ENCODE results near the gene ITPRID2. TPM values are rescaled to one million over a fixed set of nuclear protein-coding genes. Genes with fewer than 3 reads are reported as not detected.

Gene ITPRID2
- total and polyA plus RNA-seq, 12 donors: 25.5 to 103 (median 79.8) TPM

- intact Hi-C loops (cut with DNase I): loop anchor here in 1 of 2 donors (10.0 kb wide), 1 partner anchor 162 kb away; no protein-coding TSS in a partner anchor
These were observed 15.5 kb downstream of the ITPRID2 start for GRCh38 chr2:181907057-181907456.

GRCh38 chr2:181907635-181908034, 16.1 kb downstream of the ITPRID2 start:
- H3K4me3 ChIP-seq: no peak overlapping the region
- H3K27me3 ChIP-seq: no peaks in the 10 kb centered on the region
- DNase-seq: no peak
- WGBS, 4 donors: 95 to 100% (median 96%) methylated on average over 1 of the region's 1 CpG
- peaks cover 0 to 32% of the 10 kb centered on the region in 2 donors for H3K36me3 ChIP-seq (replicated peaks in 1 of 2)
- no peaks in the 10 kb centered on the region for H3K9me3 ChIP-seq (replicated peaks in 1 of 3)
- H3K27ac ChIP-seq: no peak overlapping the region
- TF ChIP-seq POLR2A (IDR thresholded peaks at IDR 0.05) (no peak), CTCF (IDR thresholded peaks at IDR 0.05) (no peak)
- intact Hi-C loops (cut with DNase I): loop anchor here in 1 of 2 donors (10.0 kb wide), 1 partner anchor 163 kb away; no protein-coding TSS in a partner anchor
- peaks cover 0 to 20% of the 10 kb centered on the region in 2 donors for H3K4me1 ChIP-seq (replicated peaks in 1 of 2)

More at GRCh38 chr2:181907057-181907456, 15.5 kb downstream of the ITPRID2 start:
- TF ChIP-seq CTCF (IDR thresholded peaks at IDR 0.05) (no peak), POLR2A (IDR thresholded peaks at IDR 0.05) (no peak)
- H3K4me1 ChIP-seq (replicated peaks in 1 of 2): peaks cover 0 to 20% of the 10 kb centered on the region in 2 donors
- no peak overlapping the region for H3K4me3 ChIP-seq
- no peak overlapping the region for H3K27ac ChIP-seq
- no peaks in the 10 kb centered on the region for H3K9me3 ChIP-seq (replicated peaks in 1 of 3)
- no peaks in the 10 kb centered on the region for H3K27me3 ChIP-seq
- peaks cover 0 to 32% of the 10 kb centered on the region in 2 donors for H3K36me3 ChIP-seq (replicated peaks in 1 of 2)
- DNase-seq: no peak

- H3K27ac ChIP-seq: no peak overlapping the region
- whole genome bisulfite sequencing, 4 donors: 69 to 76% (median 74%) methylated on average over 2 of the region's 2 CpGs
- no peaks in the 10 kb centered on the region for H3K27me3 ChIP-seq
- no peak overlapping the region for H3K4me3 ChIP-seq
- no peak for TF ChIP-seq POLR2A (IDR thresholded peaks at IDR 0.05)
- TF ChIP-seq CTCF (IDR thresholded peaks at IDR 0.05): no peak
- DNase-seq: no peak
- intact Hi-C loops (cut with DNase I): no loop called here
- peaks cover 0 to 38% of the 10 kb centered on the region in 2 donors for H3K36me3 ChIP-seq (replicated peaks in 1 of 2)
- H3K4me1 ChIP-seq (replicated peaks in 1 of 2): peaks cover 0 to 13% of the 10 kb centered on the region in 2 donors
- H3K9me3 ChIP-seq (replicated peaks in 1 of 3): no peaks in the 10 kb centered on the region
These were observed 18.7 kb downstream of the ITPRID2 start for GRCh38 chr2:181910028-181910831.

GRCh38 chr2:181911830-181912229, 20.3 kb downstream of the ITPRID2 start:
- Histone ChIP-seq H3K4me1 (replicated peaks in 1 of 2) (peaks cover 0 to 15% of the 10 kb centered on the region in 2 donors), H3K36me3 (replicated peaks in 1 of 2) (peaks cover 0 to 53% of the 10 kb centered on the region in 2 donors), H3K9me3 (replicated peaks in 1 of 3) (no peaks in the 10 kb centered on the region), H3K27me3 (no peaks in the 10 kb centered on the region), H3K4me3 (no peak overlapping the region), H3K27ac (no peak overlapping the region)
- intact Hi-C loops (cut with DNase I): no loop called here
- TF ChIP-seq POLR2A (IDR thresholded peaks at IDR 0.05): no peak
- TF ChIP-seq CTCF (IDR thresholded peaks at IDR 0.05): no peak
- 48 to 81% (median 71%) methylated on average over 2 of the region's 2 CpGs for WGBS, 4 donors
- DNase-seq: no peak

Measured in adrenal gland (tissue), 12 donors.